Raji (cell line): ENCODE measurements around the gene BLOC1S1.

ENCODE experiments used
- POLR2A ChIP-seq: IDR thresholded peaks from 2 replicates; pipeline ENCODE4 v1.6.1; 2011; ENCODE audit warnings: low read depth, low read length, control low read depth; ENCODE audit not compliant: insufficient read depth

BLOC1S1 gene

GRCh38 chr12:55688716-55689655 is 26.9 kb upstream of the BLOC1S1 start:
- TF ChIP-seq POLR2A: no peak

GRCh38 chr12:55692631-55693322 is 23.1 kb upstream of the BLOC1S1 start:
- no peak for TF ChIP-seq POLR2A

- no peak for TF ChIP-seq POLR2A
These were observed 22.3 kb upstream of the BLOC1S1 start for GRCh38 chr12:55693323-55694187.

GRCh38 chr12:55694188-55694515 is 21.7 kb upstream of the BLOC1S1 start:
- no peak for TF ChIP-seq POLR2A

- TF ChIP-seq POLR2A: no peak
These were observed 21.2 kb upstream of the BLOC1S1 start for GRCh38 chr12:55694651-55695050.

GRCh38 chr12:55695349-55695748 is 20.5 kb upstream of the BLOC1S1 start:
- no peak for TF ChIP-seq POLR2A

GRCh38 chr12:55696141-55696540 is 19.7 kb upstream of the BLOC1S1 start:
- TF ChIP-seq POLR2A: no peak

- no peak for TF ChIP-seq POLR2A
These were observed 18.9 kb upstream of the BLOC1S1 start for GRCh38 chr12:55696796-55697462.

- no peak for TF ChIP-seq POLR2A
These were observed 18.2 kb upstream of the BLOC1S1 start for GRCh38 chr12:55697686-55698085.

GRCh38 chr12:55698241-55698955 is 17.4 kb upstream of the BLOC1S1 start:
- no peak for TF ChIP-seq POLR2A

- no peak for TF ChIP-seq POLR2A
These were observed 16.9 kb upstream of the BLOC1S1 start for GRCh38 chr12:55698965-55699364.

- no peak for TF ChIP-seq POLR2A
These were observed 16.3 kb upstream of the BLOC1S1 start for GRCh38 chr12:55699471-55700055.

- no peak for TF ChIP-seq POLR2A
These were observed 15.4 kb upstream of the BLOC1S1 start for GRCh38 chr12:55700255-55701018.
